Esophagus (tissue), 2 donors: ENCODE measurements around the gene NUP155. TPM values are rescaled to one million over a fixed set of nuclear protein-coding genes. Genes with fewer than 3 reads are reported as not detected.
"Not testable (repeated sequence)": the region's sequence is repeated elsewhere in the genome, so short reads cannot be mapped to it uniquely, and the experiment has no call there.

Experiments used
- H3K27ac ChIP-seq, 2 donors: one replicate each; pipeline ENCODE4 v1.5.1; 2013; ENCODE audit warnings: low read depth in 2 of 2, mild to moderate bottlenecking in 2 of 2, inconsistent platforms in 1 of 2, low read length in 1 of 2, moderate library complexity in 1 of 2
- H3K27me3 ChIP-seq, 2 donors: one replicate each; pipeline ENCODE4 v1.6.1; 2013; ENCODE audit warnings: low read length in 2 of 2, control low read depth in 1 of 2, mild to moderate bottlenecking in 1 of 2; ENCODE audit not compliant: insufficient read depth in 2 of 2, control insufficient read depth in 1 of 2
- H3K36me3 ChIP-seq, 2 donors: one replicate each; pipeline ENCODE4 v1.6.1; 2013; ENCODE audit warnings: low read length in 1 of 2; ENCODE audit not compliant: control insufficient read depth in 2 of 2, insufficient read depth in 2 of 2
- H3K4me1 ChIP-seq, 2 donors: one replicate each; pipeline ENCODE4 v1.6.1; 2013; ENCODE audit warnings: low read length in 1 of 2; ENCODE audit not compliant: control insufficient read depth in 2 of 2, insufficient read depth in 2 of 2
- H3K4me3 ChIP-seq, 2 donors: one replicate each; pipeline ENCODE4 v1.5.1; 2013; ENCODE audit warnings: low read length in 2 of 2, mild to moderate bottlenecking in 2 of 2, low read depth in 1 of 2, moderate library complexity in 1 of 2
- H3K9me3 ChIP-seq, 2 donors: one replicate each; pipeline ENCODE4 v1.6.1; 2013; ENCODE audit warnings: mild to moderate bottlenecking in 2 of 2, low read depth in 1 of 2, low read length in 1 of 2, moderate library complexity in 1 of 2; ENCODE audit not compliant: control insufficient read depth in 2 of 2, insufficient read depth in 1 of 2
- WGBS, 2 donors: extraction: QIAGEN DNeasy Blood & Tissue Kit; methylation state at CpG; one replicate each; pipeline ENCODE4 v1.1.7; 2013; 5-methylcytosine and 5-hydroxymethylcytosine counted together
- polyA plus RNA-seq, 2 donors: library from polyadenylated mRNA; stranded (reverse); fragments of 200-250 nt; gene quantifications; one replicate each; pipeline ENCODE4 v1.2.3, GENCODE V29; 2013
- donor health status: healthy with polysubstance abuse.
- donor health status: Bipolar disorder and iron deficiency.

NUP155 gene
- polyA plus RNA-seq, 2 donors, result 2.6 to 5.1 TPM

DNA sequence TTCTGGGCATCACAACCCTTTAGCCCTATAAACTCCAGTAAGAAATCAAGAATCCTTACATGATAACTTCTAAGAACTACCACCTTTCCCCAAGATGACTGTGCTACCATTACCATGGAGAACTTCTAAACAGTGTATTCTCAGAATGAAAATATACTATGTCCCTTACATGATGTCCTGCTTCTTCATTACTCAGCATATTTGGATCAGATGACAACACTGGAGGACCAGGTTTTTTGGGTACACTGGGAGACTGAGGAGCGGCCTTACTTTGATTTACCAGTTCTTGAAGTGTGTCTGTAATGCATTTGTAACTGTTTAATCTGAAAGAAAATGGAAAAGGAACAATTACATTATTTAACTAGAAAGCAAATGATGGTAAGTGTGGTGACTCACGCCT lies 66.0 kb downstream of the NUP155 start:
- Histone ChIP-seq H3K4me3 (no peak overlapping the region), H3K36me3 (peaks cover 5 to 10% of the 10 kb centered on the region in 2 donors), H3K27me3 (no peaks in the 10 kb centered on the region), H3K9me3 (no peaks in the 10 kb centered on the region), H3K27ac (no peak overlapping the region), H3K4me1 (no peaks in the 10 kb centered on the region)
- 96% methylated on average over 2 of the region's 2 CpGs for WGBS, 2 donors

DNA sequence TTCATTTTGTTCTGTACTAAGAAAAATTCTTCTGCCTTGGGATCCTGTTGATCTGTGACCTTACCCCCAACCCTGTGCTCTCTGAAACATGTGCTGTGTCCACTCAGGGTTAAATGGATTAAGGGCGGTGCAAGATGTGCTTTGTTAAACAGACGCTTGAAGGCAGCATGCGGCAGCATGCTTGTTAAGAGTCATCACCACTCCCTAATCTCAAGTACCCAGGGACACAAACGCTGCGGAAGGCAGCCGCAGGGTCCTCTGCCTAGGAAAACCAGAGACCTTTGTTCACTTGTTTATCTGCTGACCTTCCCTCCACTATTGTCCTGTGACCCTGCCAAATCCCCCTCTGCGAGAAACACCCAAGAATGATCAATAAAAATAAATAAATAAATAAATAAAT lies 74.6 kb downstream of the NUP155 start:
- H3K9me3 ChIP-seq, H3K36me3 ChIP-seq, H3K4me1 ChIP-seq, H3K27me3 ChIP-seq, H3K4me3 ChIP-seq, H3K27ac ChIP-seq: not testable (repeated sequence)
- WGBS, 2 donors, result 79 to 82% methylated on average over 6 to 7 of the region's 7 CpGs

DNA sequence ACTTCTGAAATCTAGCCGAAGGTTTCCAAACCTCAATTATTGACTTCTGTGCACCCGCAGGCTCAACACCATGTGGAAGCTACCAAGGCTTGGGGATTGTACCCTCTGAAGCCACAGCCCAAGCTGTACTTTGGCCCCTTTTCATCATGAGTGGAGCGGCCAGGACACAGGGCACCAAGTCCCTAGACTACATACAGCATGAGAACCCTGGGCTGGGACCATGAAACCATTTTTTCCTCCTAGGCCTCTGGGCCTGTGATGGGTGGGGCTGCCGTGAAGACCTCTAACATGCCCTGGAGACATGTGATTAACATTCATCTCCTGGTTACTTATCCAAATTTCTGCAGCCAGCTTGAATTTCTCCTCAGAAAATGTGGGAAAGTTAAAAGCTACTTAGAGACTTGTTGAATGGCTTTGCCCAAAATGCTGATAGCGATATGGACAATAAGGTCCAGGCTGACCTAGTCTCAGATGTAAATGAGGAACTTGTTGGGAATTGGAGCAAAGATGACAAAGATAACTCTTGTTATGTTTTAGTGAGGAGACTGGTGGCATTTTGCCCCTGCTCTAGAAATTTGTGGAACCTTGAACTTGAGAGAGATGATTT lies 87.6 kb downstream of the NUP155 start:
- Histone ChIP-seq H3K27me3 (no peaks in the 10 kb centered on the region), H3K36me3 (no peaks in the 10 kb centered on the region), H3K9me3 (no peaks in the 10 kb centered on the region), H3K27ac (no peak overlapping the region), H3K4me3 (no peak overlapping the region), H3K4me1 (no peaks in the 10 kb centered on the region)
- 94% methylated on average over 5 of the region's 5 CpGs for WGBS, 2 donors

DNA sequence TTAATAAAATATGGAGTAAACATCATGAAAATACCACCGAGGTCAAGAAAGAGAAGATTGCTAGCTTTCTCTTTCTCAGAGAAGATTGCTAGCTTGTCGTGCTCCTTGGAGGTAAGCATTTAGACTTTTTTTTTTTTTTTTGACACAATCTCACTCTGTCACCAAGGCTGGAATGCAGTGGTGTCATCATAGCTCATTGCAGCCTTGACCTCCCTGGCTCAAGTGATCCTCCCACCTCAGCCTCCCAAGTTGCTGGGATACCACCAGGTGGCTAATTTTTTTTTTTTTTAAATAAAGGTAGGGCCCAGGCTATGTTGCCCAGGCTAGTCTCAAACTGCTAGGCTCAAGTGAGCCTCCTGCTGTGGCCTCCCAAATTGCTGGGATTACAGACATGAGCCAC lies 95.4 kb downstream of the NUP155 start:
- no peaks in the 10 kb centered on the region for H3K36me3 ChIP-seq
- H3K9me3 ChIP-seq, result no peaks in the 10 kb centered on the region
- H3K27ac ChIP-seq, result no peak overlapping the region
- H3K27me3 ChIP-seq, result no peaks in the 10 kb centered on the region
- no peak overlapping the region for H3K4me3 ChIP-seq
- no peaks in the 10 kb centered on the region for H3K4me1 ChIP-seq
- 87 to 96% methylated on average over 2 of the region's 2 CpGs for WGBS, 2 donors

DNA sequence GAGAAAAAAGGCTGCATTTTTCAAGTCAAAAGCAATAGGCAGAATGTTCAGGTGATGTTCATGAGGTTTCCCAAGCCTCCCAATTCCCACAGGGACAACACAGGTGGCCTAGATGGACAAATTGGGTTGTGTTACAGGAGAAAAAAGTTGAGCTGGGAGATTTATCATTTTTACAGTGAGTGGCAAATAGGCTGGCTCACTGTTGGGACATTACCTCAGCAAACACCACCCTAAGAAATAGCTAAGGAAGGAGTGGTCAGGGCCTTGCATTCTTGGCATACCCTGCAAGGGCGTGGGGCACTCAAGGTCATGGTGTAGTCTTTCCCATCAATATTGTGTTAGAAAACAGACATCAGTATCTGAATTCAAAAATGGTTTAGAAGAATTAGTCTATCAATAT lies 98.4 kb downstream of the NUP155 start:
- 59 to 68% methylated on average over 1 of the region's 1 CpG for WGBS, 2 donors
- H3K27ac ChIP-seq, result no peak overlapping the region

DNA sequence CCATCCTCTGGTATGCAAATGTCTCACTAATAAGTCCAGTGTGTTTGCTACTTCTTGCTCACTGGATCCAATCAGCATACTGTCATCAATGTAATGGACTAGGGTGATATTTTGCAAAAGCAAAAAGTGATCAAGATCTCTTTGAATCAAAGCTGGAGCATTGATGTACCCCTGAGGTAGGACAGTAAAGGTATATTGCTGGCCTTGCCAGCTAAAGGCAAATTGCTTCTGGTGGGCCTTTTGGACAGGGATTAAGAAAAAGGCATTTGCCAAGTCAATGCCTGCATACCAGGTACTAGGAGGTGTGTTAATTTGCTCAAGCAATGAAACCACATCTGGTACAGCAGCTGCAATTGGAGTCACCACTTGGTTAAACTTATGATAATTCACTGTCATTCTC lies 102.8 kb downstream of the NUP155 start:
- not testable (repeated sequence) for H3K36me3 ChIP-seq, H3K27ac ChIP-seq, H3K4me3 ChIP-seq, H3K4me1 ChIP-seq, H3K27me3 ChIP-seq, H3K9me3 ChIP-seq

More for the DNA sequence above, 98.4 kb downstream of the NUP155 start:
- H3K4me3 ChIP-seq, result no peak overlapping the region
- no peaks in the 10 kb centered on the region for H3K9me3 ChIP-seq
- no peaks in the 10 kb centered on the region for H3K4me1 ChIP-seq
- no peaks in the 10 kb centered on the region for H3K27me3 ChIP-seq
- no peaks in the 10 kb centered on the region for H3K36me3 ChIP-seq

DNA sequence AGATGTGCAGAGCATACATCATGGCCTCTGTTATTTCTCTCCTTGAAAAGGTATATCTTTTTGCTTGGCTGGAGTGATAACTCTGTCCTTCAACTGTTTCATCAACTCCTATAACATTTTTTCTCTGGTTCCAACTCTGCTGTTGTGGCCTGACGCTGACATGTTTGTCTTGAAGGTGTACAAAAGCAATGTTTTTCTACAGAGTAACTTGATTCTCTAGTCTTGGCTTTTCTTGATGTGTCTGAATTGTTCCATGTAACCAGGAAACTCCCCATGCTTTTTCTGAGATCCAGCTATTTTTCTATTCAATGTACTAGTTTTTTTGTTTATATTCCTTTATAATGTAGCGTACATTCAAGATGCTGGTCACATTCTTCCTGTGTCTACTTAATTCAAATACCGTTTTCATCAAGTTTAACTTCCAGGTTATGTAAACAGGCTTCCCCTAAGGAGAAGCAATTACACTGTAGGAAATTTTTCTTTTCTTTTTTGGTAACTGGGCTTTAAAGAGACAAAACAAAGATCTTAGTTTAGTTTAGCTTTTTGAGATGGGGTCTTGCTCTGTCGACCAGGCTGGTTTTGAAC lies 115.0 kb downstream of the NUP155 start:
- H3K4me1 ChIP-seq, result no peaks in the 10 kb centered on the region
- no peaks in the 10 kb centered on the region for H3K9me3 ChIP-seq
- H3K27ac ChIP-seq, result no peak overlapping the region
- H3K27me3 ChIP-seq, result no peaks in the 10 kb centered on the region
- no peaks in the 10 kb centered on the region for H3K36me3 ChIP-seq
- WGBS, 2 donors, result 77 to 86% methylated on average over 4 of the region's 4 CpGs
- H3K4me3 ChIP-seq, result no peak overlapping the region

DNA sequence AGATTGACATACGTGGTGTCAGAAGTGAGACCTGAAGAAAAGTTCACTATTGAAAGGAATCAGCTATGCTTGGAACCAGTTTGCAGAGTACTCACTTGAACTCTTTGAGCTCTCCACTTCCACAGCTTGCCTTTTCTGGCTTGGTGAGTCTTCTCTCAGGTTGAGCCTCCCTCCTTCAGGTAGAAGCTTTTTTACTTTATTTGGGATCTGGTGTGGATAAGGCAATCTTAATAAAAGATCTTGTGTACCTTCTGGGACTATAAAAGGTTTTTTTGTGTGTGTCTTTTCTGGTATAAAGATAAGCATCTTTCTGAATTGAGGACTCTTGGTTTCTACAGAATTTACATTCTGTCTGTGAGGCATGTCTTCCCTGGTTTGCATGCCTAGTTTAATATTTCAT lies 116.3 kb downstream of the NUP155 start:
- Histone ChIP-seq H3K36me3 (no peaks in the 10 kb centered on the region), H3K4me1 (peaks cover 0 to 2% of the 10 kb centered on the region in 2 donors), H3K27me3 (no peaks in the 10 kb centered on the region), H3K4me3 (no peak overlapping the region), H3K9me3 (no peaks in the 10 kb centered on the region), H3K27ac (no peak overlapping the region)
- WGBS, 2 donors, result 95 to 97% methylated on average over 1 of the region's 1 CpG

DNA sequence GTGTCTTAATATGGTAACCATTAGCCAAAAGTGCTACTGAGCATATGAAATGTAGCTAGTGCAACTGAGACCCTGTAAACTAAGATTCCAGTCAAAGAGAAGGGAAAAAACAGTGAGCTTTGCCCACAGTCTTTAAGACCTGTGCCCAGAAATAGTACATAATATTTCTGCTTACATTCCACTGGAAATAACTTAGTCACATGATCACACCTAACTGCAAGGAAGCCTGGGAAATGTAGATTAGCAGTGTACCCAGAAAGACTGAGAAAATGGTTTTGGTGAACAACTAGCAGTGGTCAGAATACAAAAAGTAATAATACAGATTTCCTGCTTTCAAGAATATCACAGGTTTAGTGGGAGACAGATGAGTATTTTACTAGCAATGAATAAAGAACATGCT lies 119.2 kb downstream of the NUP155 start:
- no peaks in the 10 kb centered on the region for H3K9me3 ChIP-seq
- H3K36me3 ChIP-seq, result no peaks in the 10 kb centered on the region
- H3K27me3 ChIP-seq, result no peaks in the 10 kb centered on the region
- H3K4me3 ChIP-seq, result no peak overlapping the region
- H3K27ac ChIP-seq, result no peak overlapping the region
- H3K4me1 ChIP-seq, result peaks cover 0 to 2% of the 10 kb centered on the region in 2 donors

DNA sequence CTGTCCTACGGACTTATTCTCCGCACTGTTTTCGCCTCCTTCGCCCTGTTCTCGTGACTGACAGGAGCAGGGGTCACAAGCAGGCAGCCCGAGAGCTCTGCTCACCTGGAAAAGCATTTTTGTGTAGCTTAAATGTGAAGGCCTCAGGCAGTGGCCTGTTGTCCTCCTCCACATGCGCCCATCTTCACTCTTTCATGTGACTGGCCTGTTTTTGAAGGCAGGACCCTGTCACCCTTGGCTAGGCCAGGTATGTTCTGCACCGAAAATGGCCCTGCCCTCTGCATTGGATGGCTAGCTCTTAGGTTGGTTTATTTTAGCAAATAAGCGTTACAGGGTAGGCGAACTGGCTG lies 121.1 kb downstream of the NUP155 start:
- Histone ChIP-seq H3K36me3 (no peaks in the 10 kb centered on the region), H3K27ac (peak overlapping the region; percentile 55 to 90), H3K9me3 (no peaks in the 10 kb centered on the region), H3K4me1 (peaks cover 0 to 2% of the 10 kb centered on the region in 2 donors), H3K27me3 (no peaks in the 10 kb centered on the region), H3K4me3 (peak overlapping the region in 1 of 2 donors; percentile 94)
- 70 to 72% methylated on average over 10 of the region's 10 CpGs for WGBS, 2 donors
